NCI-H345 (cell line): ENCODE results near the gene GPR152.
"Not testable (repeated sequence)": the region's sequence is repeated elsewhere in the genome, so short reads cannot be mapped to it uniquely, and the experiment has no call there.

ENCODE experiments used
- DNase-seq: peaks from one replicate; lab custom pipeline; 2025; lab: John Stamatoyannopoulos, UW

Gene GPR152

GRCh38 chr11:67409261-67409666 lies 43.3 kb downstream of the GPR152 start:
- DNase-seq = no peak

GRCh38 chr11:67408437-67409200 lies 43.9 kb downstream of the GPR152 start:
- DNase-seq = no peak

- DNase-seq = no peak
Measured at GRCh38 chr11:67407688-67408163, 44.8 kb downstream of the GPR152 start.

GRCh38 chr11:67406969-67407687 lies 45.4 kb downstream of the GPR152 start:
- DNase-seq = peak; percentile 17

- DNase-seq = no peak
Measured at GRCh38 chr11:67406420-67406968, 46.0 kb downstream of the GPR152 start.

GRCh38 chr11:67405688-67406339 lies 46.7 kb downstream of the GPR152 start:
- no peak for DNase-seq

- no peak for DNase-seq
Measured at GRCh38 chr11:67405196-67405567, 47.3 kb downstream of the GPR152 start.

GRCh38 chr11:67404515-67405195 lies 47.9 kb downstream of the GPR152 start:
- no peak for DNase-seq

GRCh38 chr11:67403085-67403484 lies 49.4 kb downstream of the GPR152 start:
- DNase-seq = not testable (repeated sequence)

- not testable (repeated sequence) for DNase-seq
Measured at GRCh38 chr11:67402192-67402839, 50.2 kb downstream of the GPR152 start.

- peak; percentile 91 for DNase-seq
Measured at GRCh38 chr11:67401495-67402191, 50.9 kb downstream of the GPR152 start, which contains the start of gene PPP1CA. Gene PPP1CA (minus strand): TSS chr11:67401858. CDS start chr11:67401782, 76 bp downstream.
